ENCODE results near the gene TMEM200B.

GRCh38 chr1:29121936-29122681 is 1.6 kb downstream of the TMEM200B start:
- no peak for TF ChIP-seq ZNF544 (tag by site-specific recombination; IDR thresholded peaks at IDR 0.05)
- TF ChIP-seq ZNF600 (tag by site-specific recombination; IDR thresholded peaks at IDR 0.05) = 0 out of 2 replicates have a peak, but pooled peaks have one; percentile 14
- TF ChIP-seq SALL2 (tag by site-specific recombination; IDR thresholded peaks at IDR 0.05; ENCODE audit: borderline replicate concordance) = no peak
- no peak for TF ChIP-seq ZSCAN30 (tag by site-specific recombination; IDR thresholded peaks at IDR 0.05)
- TF ChIP-seq ZNF558 (tag by site-specific recombination; IDR thresholded peaks at IDR 0.05) = no peak
- no peak for TF ChIP-seq ZNF274 (IDR thresholded peaks at IDR 0.05; ENCODE audit: low read length)
- TF ChIP-seq ZNF274 (tag by site-specific recombination; IDR thresholded peaks at IDR 0.05; ENCODE audit: borderline replicate concordance) = no peak
- TF ChIP-seq YY1 (tag by site-specific recombination; IDR thresholded peaks at IDR 0.05) = no peak
- TF ChIP-seq, protein P1, sequence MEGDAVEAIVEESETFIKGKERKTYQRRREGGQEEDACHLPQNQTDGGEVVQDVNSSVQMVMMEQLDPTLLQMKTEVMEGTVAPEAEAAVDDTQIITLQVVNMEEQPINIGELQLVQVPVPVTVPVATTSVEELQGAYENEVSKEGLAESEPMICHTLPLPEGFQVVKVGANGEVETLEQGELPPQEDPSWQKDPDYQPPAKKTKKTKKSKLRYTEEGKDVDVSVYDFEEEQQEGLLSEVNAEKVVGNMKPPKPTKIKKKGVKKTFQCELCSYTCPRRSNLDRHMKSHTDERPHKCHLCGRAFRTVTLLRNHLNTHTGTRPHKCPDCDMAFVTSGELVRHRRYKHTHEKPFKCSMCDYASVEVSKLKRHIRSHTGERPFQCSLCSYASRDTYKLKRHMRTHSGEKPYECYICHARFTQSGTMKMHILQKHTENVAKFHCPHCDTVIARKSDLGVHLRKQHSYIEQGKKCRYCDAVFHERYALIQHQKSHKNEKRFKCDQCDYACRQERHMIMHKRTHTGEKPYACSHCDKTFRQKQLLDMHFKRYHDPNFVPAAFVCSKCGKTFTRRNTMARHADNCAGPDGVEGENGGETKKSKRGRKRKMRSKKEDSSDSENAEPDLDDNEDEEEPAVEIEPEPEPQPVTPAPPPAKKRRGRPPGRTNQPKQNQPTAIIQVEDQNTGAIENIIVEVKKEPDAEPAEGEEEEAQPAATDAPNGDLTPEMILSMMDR (tag by site-specific recombination; IDR thresholded peaks at IDR 0.05) = no peak
- no peak for TF ChIP-seq MZF1 (tag by site-specific recombination; IDR thresholded peaks at IDR 0.05; ENCODE audit: borderline replicate concordance)
- no peak for TF ChIP-seq SP7 (tag by site-specific recombination; IDR thresholded peaks at IDR 0.05)
- peak; percentile 48; the same call in 1 of the 2 replicates for TF ChIP-seq ZIC2 (tag by site-specific recombination; IDR thresholded peaks at IDR 0.05)
- no peak for TF ChIP-seq ZNF704 (tag by site-specific recombination; IDR thresholded peaks at IDR 0.05)
- no peak for TF ChIP-seq ZNF324 (tag by site-specific recombination; IDR thresholded peaks at IDR 0.05)

Measured in HEK293 (cell line).